Measurements from ENCODE around the gene SFXN5. TPM values are rescaled to one million over a fixed set of nuclear protein-coding genes. Genes with fewer than 3 reads are reported as not detected.

The SFXN5 gene
- total RNA-seq, 1 experiment from 2014 or later = 31.3 TPM

- Mint-ChIP-seq H3K36me3 (ENCODE audit: insufficient read depth, unreplicated experiment) (no peaks in the 10 kb centered on the region), H3K27ac (ENCODE audit: unreplicated experiment) (no peak overlapping the region), H3K4me3 (ENCODE audit: unreplicated experiment) (peak overlapping the region; percentile 83), H3K4me1 (ENCODE audit: low read depth, unreplicated experiment) (no peaks in the 10 kb centered on the region), H3K9me3 (ENCODE audit: unreplicated experiment) (no peaks in the 10 kb centered on the region), H3K27me3 (ENCODE audit: insufficient read depth, unreplicated experiment) (peaks cover 26% of the 10 kb centered on the region)
- BruUV-seq (replicated peaks) = no TSS peak
- Histone ChIP-seq H3K27me3 (replicated peaks; ENCODE audit: control insufficient read depth, insufficient read depth, low read length) (peaks cover 6% of the 10 kb centered on the region), H3K4me3 (ENCODE audit: low read depth, low read length) (peak overlapping the region; percentile 61), H3K9me3 (no peaks in the 10 kb centered on the region), H3K36me3 (ENCODE audit: control insufficient read depth, insufficient read depth, low read length) (no peaks in the 10 kb centered on the region), H3K4me1 (peaks cover 19% of the 10 kb centered on the region; the same call in 1 of the 2 replicates)
- DNase-seq = peak; percentile 36 to 37
- TF ChIP-seq CTCF (IDR thresholded peaks at IDR 0.05; ENCODE audit: insufficient read depth in 1 of 2, low read depth in 1 of 2, low read length in 1 of 2, severe bottlenecking in 1 of 2, unreplicated experiment in 1 of 2) = no peak
- POLR2A ChIA-PET = no interaction called here
- intact Hi-C loops (cut with micrococcal nuclease; ENCODE audit: unreplicated experiment) = loop anchor here (2.0 to 5.0 kb wide), 2 partner anchors 17 to 194 kb away; partner anchors contain the start of gene RAB11FIP5
- CTCF ChIA-PET = interaction anchor here (0.5 to 3.1 kb wide), 7 partner anchors 23 to 285 kb away, joined by 3 to 18 read pairs (median 3); partner anchors contain the start of gene SPR
Measured at GRCh38 chr2:72917877-72918553, 153.5 kb downstream of the SFXN5 start.

GRCh38 chr2:72917138-72917876 is 154.2 kb downstream of the SFXN5 start, which contains the start of gene EMX1:
Gene EMX1, plus strand, starts transcription at chr2:72917519. Its CDS starts 334 bp downstream, at chr2:72917853.
- peak; percentile 89 to 91 for DNase-seq
- Mint-ChIP-seq H3K9me3 (ENCODE audit: unreplicated experiment) (no peaks in the 10 kb centered on the region), H3K36me3 (ENCODE audit: insufficient read depth, unreplicated experiment) (no peaks in the 10 kb centered on the region), H3K27me3 (ENCODE audit: insufficient read depth, unreplicated experiment) (peaks cover 29% of the 10 kb centered on the region), H3K4me3 (ENCODE audit: unreplicated experiment) (peak within 1 kb of the TSS; percentile 83), H3K4me1 (ENCODE audit: low read depth, unreplicated experiment) (no peaks in the 10 kb centered on the region), H3K27ac (ENCODE audit: unreplicated experiment) (no peak within 1 kb of the TSS)
- Histone ChIP-seq H3K9me3 (no peaks in the 10 kb centered on the region), H3K27me3 (replicated peaks; ENCODE audit: control insufficient read depth, insufficient read depth, low read length) (peaks cover 6% of the 10 kb centered on the region), H3K4me3 (ENCODE audit: low read depth, low read length) (peak within 1 kb of the TSS; percentile 61), H3K36me3 (ENCODE audit: control insufficient read depth, insufficient read depth, low read length) (no peaks in the 10 kb centered on the region), H3K4me1 (peaks cover 19% of the 10 kb centered on the region; the same call in 1 of the 2 replicates)
- ChIA-PET CTCF (interaction anchor here (0.5 to 3.1 kb wide), 9 partner anchors 17 to 285 kb away, joined by 3 to 18 read pairs (median 3); partner anchors contain the start of gene SPR), POLR2A (no interaction called here)
- intact Hi-C loops (cut with micrococcal nuclease; ENCODE audit: unreplicated experiment) = loop anchor here (5.0 kb wide), 1 partner anchor 195 kb away; the partner anchor contains the start of gene RAB11FIP5
- no TSS peak for BruUV-seq (replicated peaks)
- no peak for TF ChIP-seq CTCF (IDR thresholded peaks at IDR 0.05; ENCODE audit: insufficient read depth in 1 of 2, low read depth in 1 of 2, low read length in 1 of 2, severe bottlenecking in 1 of 2, unreplicated experiment in 1 of 2)

- peaks cover 29% of the 10 kb centered on the region for H3K27me3 Mint-ChIP-seq (ENCODE audit: insufficient read depth, unreplicated experiment)
- H3K4me1 Mint-ChIP-seq (ENCODE audit: low read depth, unreplicated experiment) = no peaks in the 10 kb centered on the region
- peak overlapping the region; percentile 83 for H3K4me3 Mint-ChIP-seq (ENCODE audit: unreplicated experiment)
- intact Hi-C loops (cut with micrococcal nuclease; ENCODE audit: unreplicated experiment) = loop anchor here (1.0 to 5.0 kb wide), 2 partner anchors 29 to 196 kb away; partner anchors contain the start of genes RAB11FIP5 and SPR
- peak overlapping the region; percentile 61 for H3K4me3 ChIP-seq (ENCODE audit: low read depth, low read length)
- peaks cover 19% of the 10 kb centered on the region; the same call in 1 of the 2 replicates for H3K4me1 ChIP-seq
- no peak overlapping the region for H3K27ac Mint-ChIP-seq (ENCODE audit: unreplicated experiment)
- no TSS peak for BruUV-seq (replicated peaks)
- H3K27me3 ChIP-seq (replicated peaks; ENCODE audit: control insufficient read depth, insufficient read depth, low read length) = peaks cover 5% of the 10 kb centered on the region
- H3K9me3 Mint-ChIP-seq (ENCODE audit: unreplicated experiment) = no peaks in the 10 kb centered on the region
- TF ChIP-seq CTCF (IDR thresholded peaks at IDR 0.05; ENCODE audit: insufficient read depth in 1 of 2, low read depth in 1 of 2, low read length in 1 of 2, severe bottlenecking in 1 of 2, unreplicated experiment in 1 of 2) = no peak
- H3K36me3 ChIP-seq (ENCODE audit: control insufficient read depth, insufficient read depth, low read length) = no peaks in the 10 kb centered on the region
- ChIA-PET POLR2A (no interaction called here), CTCF (interaction anchor here (0.7 to 3.1 kb wide), 5 partner anchors 18 to 135 kb away, joined by 3 to 18 read pairs (median 8); partner anchors contain the start of gene SPR)
- DNase-seq = no peak
- H3K36me3 Mint-ChIP-seq (ENCODE audit: insufficient read depth, unreplicated experiment) = no peaks in the 10 kb centered on the region
- no peaks in the 10 kb centered on the region for H3K9me3 ChIP-seq
Measured at GRCh38 chr2:72916743-72917137, 154.8 kb downstream of the SFXN5 start.

Data from Caco-2 (cell line).